NT2/D1 (cell line): ENCODE results near the gene CHMP6.

Source experiments
- SUZ12 ChIP-seq: IDR thresholded peaks from 2 replicates; pipeline ENCODE4 v1.6.1; 2011; ENCODE audit not compliant: insufficient read length, insufficient read depth; ENCODE audit errors: extremely low read depth
- ZNF274 ChIP-seq: IDR thresholded peaks from 2 replicates; pipeline ENCODE4 v1.6.1; 2011; ENCODE audit warnings: mild to moderate bottlenecking, low read depth, low read length

- TF ChIP-seq SUZ12: no peak
- TF ChIP-seq ZNF274: no peak
These were observed 52.2 kb downstream of the CHMP6 start for GRCh38 chr17:81043725-81044427.
